ENCODE measurements around the gene TSPAN14. TPM values are rescaled to one million over a fixed set of nuclear protein-coding genes. Genes with fewer than 3 reads are reported as not detected.

The TSPAN14 gene
- total and polyA plus RNA-seq, 2 experiments from 2014 or later, result 17.9 to 40.7 TPM

DNA sequence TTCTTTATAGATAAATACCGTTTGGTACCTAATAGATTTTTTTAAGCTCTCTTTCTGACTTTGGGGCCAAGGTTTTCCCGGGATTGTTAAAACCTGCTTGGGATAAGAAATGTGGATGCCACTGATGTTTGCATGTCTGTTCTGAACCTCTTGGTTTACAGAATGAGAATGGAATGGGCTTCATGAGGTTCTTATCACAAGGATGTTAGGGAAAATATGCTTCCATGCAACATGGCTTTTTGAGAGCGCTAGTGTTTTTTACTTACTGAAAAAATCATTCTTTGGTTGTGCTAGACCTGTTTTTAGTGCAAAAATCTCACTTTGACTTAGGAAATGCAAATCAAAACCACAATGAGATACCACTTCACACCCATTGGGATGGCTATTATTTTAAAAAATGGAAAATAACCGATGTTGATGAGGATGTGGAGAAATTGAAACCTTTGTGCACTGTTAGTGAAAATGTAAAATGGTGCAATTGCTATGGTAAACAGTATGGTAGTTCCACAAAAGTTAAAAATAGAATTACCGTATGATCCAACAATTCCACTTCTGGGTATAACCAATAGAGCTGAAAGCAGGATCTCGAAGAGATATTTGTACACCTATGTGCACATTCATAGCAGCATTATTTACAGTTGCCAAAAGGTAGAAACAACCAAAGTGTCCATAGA lies 38.9 kb downstream of the TSPAN14 start:
- DNase-seq (ENCODE audit: low spot score) (no peak), ATAC-seq (no peak)
- H3K27me3 Mint-ChIP-seq (ENCODE audit: insufficient read depth, low read depth, poor library complexity), result no peaks in the 10 kb centered on the region
- Histone ChIP-seq H3K27me3 (ENCODE audit: insufficient read depth) (no peaks in the 10 kb centered on the region), H3K79me2 (replicated peaks; ENCODE audit: insufficient read depth) (peaks cover 80% of the 10 kb centered on the region), H4K20me1 (replicated peaks; ENCODE audit: insufficient read depth) (peaks cover 52% of the 10 kb centered on the region), H3K4me1 (ENCODE audit: insufficient read depth) (peaks cover 2% of the 10 kb centered on the region; the same call in 1 of the 2 replicates), H2AFZ (no peak overlapping the region), H3F3A (replicated peaks; ENCODE audit: low read depth) (no peaks in the 10 kb centered on the region), H3K9me2 (ENCODE audit: insufficient read depth) (no peaks in the 10 kb centered on the region), H3K27ac (ENCODE audit: low read depth) (no peak overlapping the region), H3K36me3 (ENCODE audit: insufficient read depth) (no peaks in the 10 kb centered on the region), H3K4me2 (no peak overlapping the region), H3K4me3 (no peak overlapping the region)
- peaks cover 35% of the 10 kb centered on the region for H3K36me3 Mint-ChIP-seq (ENCODE audit: low read depth)
- H3K9me3 Mint-ChIP-seq, result no peaks in the 10 kb centered on the region
- TF ChIP-seq NANOG (IDR thresholded peaks at IDR 0.05; ENCODE audit: borderline replicate concordance) (no peak), STAT1 (IDR thresholded peaks at IDR 0.05; ENCODE audit: unreplicated experiment) (no peak), JUNB (IDR thresholded peaks at IDR 0.05; ENCODE audit: unreplicated experiment) (no peak), EZH2 (IDR thresholded peaks at IDR 0.05; ENCODE audit: low read depth, unreplicated experiment) (no peak), ZNF331 (CRISPR knock-in tag; IDR thresholded peaks at IDR 0.05; ENCODE audit: low read depth) (no peak), EZH2phosphoT487 (IDR thresholded peaks at IDR 0.05; ENCODE audit: unreplicated experiment) (no peak)
- TF ChIP-seq, protein P1, sequence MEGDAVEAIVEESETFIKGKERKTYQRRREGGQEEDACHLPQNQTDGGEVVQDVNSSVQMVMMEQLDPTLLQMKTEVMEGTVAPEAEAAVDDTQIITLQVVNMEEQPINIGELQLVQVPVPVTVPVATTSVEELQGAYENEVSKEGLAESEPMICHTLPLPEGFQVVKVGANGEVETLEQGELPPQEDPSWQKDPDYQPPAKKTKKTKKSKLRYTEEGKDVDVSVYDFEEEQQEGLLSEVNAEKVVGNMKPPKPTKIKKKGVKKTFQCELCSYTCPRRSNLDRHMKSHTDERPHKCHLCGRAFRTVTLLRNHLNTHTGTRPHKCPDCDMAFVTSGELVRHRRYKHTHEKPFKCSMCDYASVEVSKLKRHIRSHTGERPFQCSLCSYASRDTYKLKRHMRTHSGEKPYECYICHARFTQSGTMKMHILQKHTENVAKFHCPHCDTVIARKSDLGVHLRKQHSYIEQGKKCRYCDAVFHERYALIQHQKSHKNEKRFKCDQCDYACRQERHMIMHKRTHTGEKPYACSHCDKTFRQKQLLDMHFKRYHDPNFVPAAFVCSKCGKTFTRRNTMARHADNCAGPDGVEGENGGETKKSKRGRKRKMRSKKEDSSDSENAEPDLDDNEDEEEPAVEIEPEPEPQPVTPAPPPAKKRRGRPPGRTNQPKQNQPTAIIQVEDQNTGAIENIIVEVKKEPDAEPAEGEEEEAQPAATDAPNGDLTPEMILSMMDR (conservative IDR thresholded peaks at IDR 0.05; ENCODE audit: low read depth in 2 of 2), result no peak
- no peak overlapping the region for H3K4me3 Mint-ChIP-seq
- H3K4me1 Mint-ChIP-seq, result peaks cover 19% of the 10 kb centered on the region
- H3K27ac Mint-ChIP-seq, result no peak overlapping the region

DNA sequence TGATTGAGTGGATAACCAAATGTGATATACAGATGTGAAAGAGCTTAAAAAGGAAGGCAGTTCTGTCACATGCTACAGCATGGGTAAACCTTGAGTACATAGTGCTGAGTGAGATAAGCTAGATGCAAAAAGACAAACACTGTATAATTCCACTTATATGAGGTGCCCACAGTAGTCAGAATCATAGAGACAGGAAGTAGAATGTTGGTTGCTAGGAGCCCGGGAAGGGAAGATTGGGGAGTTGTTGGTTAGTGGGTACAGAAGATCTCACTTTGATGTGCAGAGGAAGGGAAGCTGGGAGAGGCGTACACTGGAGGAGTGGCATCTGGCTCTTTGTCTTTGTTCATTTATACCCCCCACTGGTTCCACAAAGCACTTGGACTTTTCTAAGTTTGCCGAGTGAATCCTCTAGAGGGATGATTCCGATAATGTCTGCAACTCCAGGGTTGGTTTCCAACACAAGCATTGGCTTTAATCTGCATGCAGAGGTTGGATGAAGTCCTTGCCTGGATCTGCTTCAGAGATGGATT lies 39.5 kb downstream of the TSPAN14 start:
- Histone ChIP-seq H3F3A (replicated peaks; ENCODE audit: low read depth) (no peaks in the 10 kb centered on the region), H3K4me3 (no peak overlapping the region), H3K27ac (ENCODE audit: low read depth) (0 out of 2 replicates have a peak overlapping the region, but pooled peaks have one; percentile 10), H3K9me2 (ENCODE audit: insufficient read depth) (no peaks in the 10 kb centered on the region), H4K20me1 (replicated peaks; ENCODE audit: insufficient read depth) (peaks cover 46% of the 10 kb centered on the region), H3K27me3 (ENCODE audit: insufficient read depth) (no peaks in the 10 kb centered on the region), H3K4me1 (ENCODE audit: insufficient read depth) (peaks cover 8% of the 10 kb centered on the region; the same call in 1 of the 2 replicates), H3K79me2 (replicated peaks; ENCODE audit: insufficient read depth) (peaks cover 79% of the 10 kb centered on the region), H3K36me3 (ENCODE audit: insufficient read depth) (no peaks in the 10 kb centered on the region), H3K4me2 (no peak overlapping the region), H2AFZ (no peak overlapping the region)
- Mint-ChIP-seq H3K4me1 (peaks cover 22% of the 10 kb centered on the region), H3K36me3 (ENCODE audit: low read depth) (peaks cover 35% of the 10 kb centered on the region), H3K9me3 (no peaks in the 10 kb centered on the region), H3K27ac (no peak overlapping the region), H3K4me3 (no peak overlapping the region), H3K27me3 (ENCODE audit: insufficient read depth, low read depth, poor library complexity) (no peaks in the 10 kb centered on the region)
- DNase-seq (ENCODE audit: low spot score) (no peak), ATAC-seq (no peak)
- TF ChIP-seq, protein P2, sequence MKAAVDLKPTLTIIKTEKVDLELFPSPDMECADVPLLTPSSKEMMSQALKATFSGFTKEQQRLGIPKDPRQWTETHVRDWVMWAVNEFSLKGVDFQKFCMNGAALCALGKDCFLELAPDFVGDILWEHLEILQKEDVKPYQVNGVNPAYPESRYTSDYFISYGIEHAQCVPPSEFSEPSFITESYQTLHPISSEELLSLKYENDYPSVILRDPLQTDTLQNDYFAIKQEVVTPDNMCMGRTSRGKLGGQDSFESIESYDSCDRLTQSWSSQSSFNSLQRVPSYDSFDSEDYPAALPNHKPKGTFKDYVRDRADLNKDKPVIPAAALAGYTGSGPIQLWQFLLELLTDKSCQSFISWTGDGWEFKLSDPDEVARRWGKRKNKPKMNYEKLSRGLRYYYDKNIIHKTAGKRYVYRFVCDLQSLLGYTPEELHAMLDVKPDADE (IDR thresholded peaks at IDR 0.05), result no peak
- no peak for TF ChIP-seq NANOG (IDR thresholded peaks at IDR 0.05; ENCODE audit: borderline replicate concordance)
- no peak for TF ChIP-seq ZNF114 (CRISPR knock-in tag; IDR thresholded peaks at IDR 0.05)
- TF ChIP-seq EZH2phosphoT487 (IDR thresholded peaks at IDR 0.05; ENCODE audit: unreplicated experiment), result no peak
- no peak for TF ChIP-seq EZH2 (IDR thresholded peaks at IDR 0.05; ENCODE audit: low read depth, unreplicated experiment)
- TF ChIP-seq, protein P3, sequence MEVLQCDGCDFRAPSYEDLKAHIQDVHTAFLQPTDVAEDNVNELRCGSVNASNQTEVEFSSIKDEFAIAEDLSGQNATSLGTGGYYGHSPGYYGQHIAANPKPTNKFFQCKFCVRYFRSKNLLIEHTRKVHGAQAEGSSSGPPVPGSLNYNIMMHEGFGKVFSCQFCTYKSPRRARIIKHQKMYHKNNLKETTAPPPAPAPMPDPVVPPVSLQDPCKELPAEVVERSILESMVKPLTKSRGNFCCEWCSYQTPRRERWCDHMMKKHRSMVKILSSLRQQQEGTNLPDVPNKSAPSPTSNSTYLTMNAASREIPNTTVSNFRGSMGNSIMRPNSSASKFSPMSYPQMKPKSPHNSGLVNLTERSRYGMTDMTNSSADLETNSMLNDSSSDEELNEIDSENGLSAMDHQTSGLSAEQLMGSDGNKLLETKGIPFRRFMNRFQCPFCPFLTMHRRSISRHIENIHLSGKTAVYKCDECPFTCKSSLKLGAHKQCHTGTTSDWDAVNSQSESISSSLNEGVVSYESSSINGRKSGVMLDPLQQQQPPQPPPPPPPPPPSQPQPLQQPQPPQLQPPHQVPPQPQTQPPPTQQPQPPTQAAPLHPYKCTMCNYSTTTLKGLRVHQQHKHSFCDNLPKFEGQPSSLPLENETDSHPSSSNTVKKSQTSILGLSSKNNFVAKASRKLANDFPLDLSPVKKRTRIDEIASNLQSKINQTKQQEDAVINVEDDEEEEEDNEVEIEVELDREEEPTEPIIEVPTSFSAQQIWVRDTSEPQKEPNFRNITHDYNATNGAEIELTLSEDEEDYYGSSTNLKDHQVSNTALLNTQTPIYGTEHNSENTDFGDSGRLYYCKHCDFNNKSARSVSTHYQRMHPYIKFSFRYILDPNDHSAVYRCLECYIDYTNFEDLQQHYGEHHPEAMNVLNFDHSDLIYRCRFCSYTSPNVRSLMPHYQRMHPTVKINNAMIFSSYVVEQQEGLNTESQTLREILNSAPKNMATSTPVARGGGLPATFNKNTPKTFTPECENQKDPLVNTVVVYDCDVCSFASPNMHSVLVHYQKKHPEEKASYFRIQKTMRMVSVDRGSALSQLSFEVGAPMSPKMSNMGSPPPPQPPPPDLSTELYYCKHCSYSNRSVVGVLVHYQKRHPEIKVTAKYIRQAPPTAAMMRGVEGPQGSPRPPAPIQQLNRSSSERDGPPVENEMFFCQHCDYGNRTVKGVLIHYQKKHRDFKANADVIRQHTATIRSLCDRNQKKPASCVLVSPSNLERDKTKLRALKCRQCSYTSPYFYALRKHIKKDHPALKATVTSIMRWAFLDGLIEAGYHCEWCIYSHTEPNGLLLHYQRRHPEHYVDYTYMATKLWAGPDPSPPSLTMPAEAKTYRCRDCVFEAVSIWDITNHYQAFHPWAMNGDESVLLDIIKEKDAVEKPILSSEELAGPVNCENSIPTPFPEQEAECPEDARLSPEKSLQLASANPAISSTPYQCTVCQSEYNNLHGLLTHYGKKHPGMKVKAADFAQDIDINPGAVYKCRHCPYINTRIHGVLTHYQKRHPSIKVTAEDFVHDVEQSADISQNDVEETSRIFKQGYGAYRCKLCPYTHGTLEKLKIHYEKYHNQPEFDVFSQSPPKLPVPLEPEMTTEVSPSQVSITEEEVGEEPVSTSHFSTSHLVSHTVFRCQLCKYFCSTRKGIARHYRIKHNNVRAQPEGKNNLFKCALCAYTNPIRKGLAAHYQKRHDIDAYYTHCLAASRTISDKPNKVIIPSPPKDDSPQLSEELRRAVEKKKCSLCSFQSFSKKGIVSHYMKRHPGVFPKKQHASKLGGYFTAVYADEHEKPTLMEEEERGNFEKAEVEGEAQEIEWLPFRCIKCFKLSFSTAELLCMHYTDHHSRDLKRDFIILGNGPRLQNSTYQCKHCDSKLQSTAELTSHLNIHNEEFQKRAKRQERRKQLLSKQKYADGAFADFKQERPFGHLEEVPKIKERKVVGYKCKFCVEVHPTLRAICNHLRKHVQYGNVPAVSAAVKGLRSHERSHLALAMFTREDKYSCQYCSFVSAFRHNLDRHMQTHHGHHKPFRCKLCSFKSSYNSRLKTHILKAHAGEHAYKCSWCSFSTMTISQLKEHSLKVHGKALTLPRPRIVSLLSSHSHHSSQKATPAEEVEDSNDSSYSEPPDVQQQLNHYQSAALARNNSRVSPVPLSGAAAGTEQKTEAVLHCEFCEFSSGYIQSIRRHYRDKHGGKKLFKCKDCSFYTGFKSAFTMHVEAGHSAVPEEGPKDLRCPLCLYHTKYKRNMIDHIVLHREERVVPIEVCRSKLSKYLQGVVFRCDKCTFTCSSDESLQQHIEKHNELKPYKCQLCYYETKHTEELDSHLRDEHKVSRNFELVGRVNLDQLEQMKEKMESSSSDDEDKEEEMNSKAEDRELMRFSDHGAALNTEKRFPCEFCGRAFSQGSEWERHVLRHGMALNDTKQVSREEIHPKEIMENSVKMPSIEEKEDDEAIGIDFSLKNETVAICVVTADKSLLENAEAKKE (CRISPR knock-in tag; IDR thresholded peaks at IDR 0.05), result no peak
- TF ChIP-seq ZNF331 (CRISPR knock-in tag; IDR thresholded peaks at IDR 0.05; ENCODE audit: low read depth), result no peak
- no peak for TF ChIP-seq CREB1 (CRISPR knock-in tag; IDR thresholded peaks at IDR 0.05; ENCODE audit: low read depth)
- TF ChIP-seq STAT1 (IDR thresholded peaks at IDR 0.05; ENCODE audit: unreplicated experiment), result no peak
- TF ChIP-seq POLR2AphosphoS5 (IDR thresholded peaks at IDR 0.05; ENCODE audit: low read depth), result no peak

Measured in GM23338 (cell line).